22Rv1 (cell line): ENCODE measurements around the gene MET.

Experiments
- CTCF ChIP-seq: fragments of 450-650 bp; IDR thresholded peaks from 2 replicates; pipeline ENCODE4 v1.5.1; 2017; ENCODE audit warnings: mild to moderate bottlenecking
- ZFX ChIP-seq: fragments of 450-650 bp; IDR thresholded peaks from 2 replicates; pipeline ENCODE4 v1.6.1; 2017; ENCODE audit warnings: antibody characterized with exemption, borderline replicate concordance

- TF ChIP-seq CTCF (no peak), ZFX (no peak)
Observed at GRCh38 chr7:116753130-116753529, 81.1 kb downstream of the MET start.
